Activated naive CD4-positive, alpha-beta T cell (primary cell): ENCODE data around the gene KLHL29.

Experiments used
- DNase-seq, 4 experiments: peaks; one replicate each; lab custom pipeline; 2025; lab: John Stamatoyannopoulos, UW

Gene KLHL29

DNA sequence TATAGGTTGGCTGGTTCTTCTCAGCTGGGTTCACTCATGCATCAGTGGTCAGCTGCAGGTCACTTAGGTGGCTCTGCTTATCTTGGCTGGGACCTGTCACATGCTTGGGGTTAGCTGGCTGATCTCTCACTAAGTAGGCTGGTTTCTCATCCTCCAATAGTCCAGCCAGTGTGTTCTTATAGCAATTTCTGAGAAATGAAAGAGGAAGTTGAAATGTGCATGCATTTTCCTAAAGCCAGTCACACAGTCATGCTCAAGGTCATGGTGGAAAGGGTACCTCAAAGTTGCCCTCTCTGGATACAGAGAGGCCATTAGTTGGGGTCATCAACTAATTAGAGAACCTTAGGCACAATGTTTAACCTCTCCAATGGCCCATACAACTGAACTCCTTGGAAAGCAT, 64.4 kb downstream of the KLHL29 start:
- DNase-seq, result no peak

DNA sequence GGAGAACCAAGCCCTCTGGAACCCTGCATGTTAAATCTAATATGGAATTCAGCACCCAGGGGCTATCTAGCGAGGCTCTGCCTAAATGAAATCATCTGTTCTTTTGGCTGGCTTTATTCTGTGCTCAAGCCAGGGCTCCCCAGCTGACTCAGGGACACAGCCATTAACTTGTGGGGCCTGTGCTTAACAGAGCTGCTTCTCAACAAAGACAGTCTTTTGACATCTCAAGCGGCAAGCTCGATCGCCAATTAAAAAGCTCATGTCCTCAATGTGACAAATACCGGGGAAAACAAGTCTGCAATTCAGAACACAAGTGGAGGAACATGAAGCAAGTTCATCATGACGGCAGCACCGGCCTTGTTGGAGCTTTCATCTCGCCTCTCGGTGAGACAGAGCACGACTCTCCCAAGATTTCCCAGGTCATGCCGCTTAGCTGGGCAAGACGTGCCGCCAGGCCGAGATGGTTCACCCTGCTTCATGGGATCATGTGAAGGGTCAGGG, 64.9 kb downstream of the KLHL29 start:
- DNase-seq, result no peak

DNA sequence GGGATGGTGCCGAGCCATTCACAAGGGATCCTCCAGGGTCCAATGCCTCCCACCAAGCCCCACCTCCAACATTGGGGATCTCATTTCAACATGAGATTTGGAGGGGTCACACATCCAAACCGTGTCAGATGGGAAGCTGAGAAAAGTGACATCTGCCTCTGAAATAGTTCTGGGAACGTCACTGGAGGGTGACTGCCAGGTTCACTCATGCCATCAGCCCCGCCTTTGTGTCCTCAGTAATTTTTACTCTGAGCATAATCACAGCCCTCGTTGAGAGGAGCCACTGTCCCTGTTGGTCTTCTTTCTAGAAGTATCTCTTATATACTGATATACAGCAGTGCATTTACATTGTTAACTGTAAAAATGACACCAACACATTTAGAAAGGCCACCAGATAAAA, 67.4 kb downstream of the KLHL29 start:
- no peak for DNase-seq

DNA sequence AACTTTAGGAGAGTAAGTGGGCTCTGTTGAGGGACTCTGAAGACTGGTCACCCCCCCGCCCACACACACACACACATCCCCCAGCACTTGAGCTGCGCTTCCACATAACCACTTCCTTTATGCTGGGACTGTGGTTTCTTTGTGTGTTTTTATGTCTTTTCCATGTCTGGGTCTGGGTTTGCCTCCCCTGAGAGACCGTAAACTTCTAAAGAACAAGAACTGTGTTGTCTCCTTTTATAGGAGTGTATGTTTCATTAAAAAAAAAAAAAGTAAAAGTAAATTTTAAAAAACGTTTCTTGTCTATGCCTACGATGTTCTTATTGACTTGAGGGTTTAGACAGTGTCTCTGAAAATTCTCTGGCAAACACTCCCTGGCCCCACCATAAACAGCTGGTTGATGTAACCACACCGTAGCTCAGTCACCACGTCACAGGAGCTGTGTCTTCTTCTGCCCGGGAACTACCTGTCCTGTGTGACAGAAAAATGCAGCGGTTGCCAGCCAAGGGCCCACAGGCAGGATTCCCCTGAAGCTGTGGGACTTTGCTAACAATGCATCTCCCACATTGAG, 68.0 kb downstream of the KLHL29 start:
- peak in 1 of 4 experiments; percentile 5 for DNase-seq

DNA sequence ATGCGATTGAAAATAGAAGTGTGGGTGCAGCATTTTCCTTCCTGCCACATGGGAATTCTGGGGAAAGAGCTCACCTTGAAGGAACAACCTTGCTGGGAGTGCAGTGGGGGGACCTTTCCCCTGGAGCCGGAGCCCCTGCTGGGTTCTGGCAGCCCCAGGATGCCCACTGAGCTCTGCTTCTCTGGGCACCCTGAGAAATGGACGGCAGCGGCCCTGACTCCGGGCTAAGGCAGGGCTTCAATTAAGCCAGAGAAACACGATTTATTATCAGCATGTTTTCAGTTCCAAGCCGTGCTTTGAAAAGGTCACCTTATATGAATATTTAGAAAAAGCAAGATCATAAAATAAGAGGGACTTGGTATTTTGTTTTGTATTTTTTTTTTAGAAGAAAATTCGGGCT, 68.5 kb downstream of the KLHL29 start:
- DNase-seq, result no peak

DNA sequence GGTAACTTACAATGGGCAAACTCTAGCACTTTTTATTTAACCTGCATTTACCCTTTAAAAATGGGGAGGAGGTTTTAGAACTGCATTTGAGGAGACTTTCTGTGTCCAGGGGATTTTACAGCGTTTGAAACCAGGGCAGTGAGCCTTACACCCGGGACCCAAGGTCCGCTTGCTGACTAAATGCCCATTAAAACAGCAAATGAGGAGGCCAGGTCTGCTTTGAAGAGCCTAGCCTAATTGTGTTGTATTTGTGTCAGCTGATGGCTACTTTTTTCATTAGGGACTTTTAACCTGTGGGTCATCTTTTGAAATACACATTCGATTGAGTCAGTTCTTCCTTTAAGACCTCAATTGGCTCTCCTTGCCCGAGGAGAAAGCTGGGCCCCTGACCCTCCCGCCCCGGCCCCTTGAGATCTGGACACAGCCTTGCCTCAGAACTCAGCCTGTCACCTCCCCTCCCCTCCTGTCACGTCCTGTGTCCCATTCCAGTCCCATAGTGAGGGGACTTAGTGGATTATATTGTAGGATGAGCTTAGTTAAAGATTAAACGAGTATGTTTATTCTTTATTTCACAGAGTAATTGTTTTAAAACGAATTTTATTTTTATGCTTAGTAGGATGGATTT, 69.0 kb downstream of the KLHL29 start:
- DNase-seq, result no peak

DNA sequence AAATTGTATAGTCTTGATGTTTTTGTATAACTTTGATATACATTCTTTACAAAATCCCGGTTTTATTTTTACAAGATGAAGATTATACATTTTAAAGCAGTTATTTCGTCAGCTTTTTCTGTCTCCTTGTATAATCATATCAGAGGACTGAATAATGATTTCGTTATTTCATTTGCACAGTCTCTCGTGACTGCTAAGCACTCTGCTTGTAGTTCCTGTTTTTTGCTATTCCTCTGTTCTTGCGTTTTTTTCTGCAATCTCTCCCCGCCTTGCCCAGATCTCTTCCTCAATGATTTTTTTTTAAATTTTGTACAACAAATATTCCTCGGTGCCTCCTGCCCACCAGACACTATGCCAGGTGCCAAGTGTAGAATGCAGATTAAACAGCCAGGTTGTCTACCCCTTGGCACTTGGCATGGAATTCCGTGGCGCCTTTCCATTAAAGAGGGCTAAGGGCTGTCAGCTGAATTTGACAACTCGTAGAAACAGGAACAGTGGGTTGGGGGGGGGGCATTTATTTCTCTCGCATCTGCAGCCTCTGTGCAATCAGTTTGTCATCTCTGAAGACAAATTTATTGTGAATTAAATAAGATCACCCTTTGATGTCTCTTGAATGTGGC, 69.6 kb downstream of the KLHL29 start:
- DNase-seq, result no peak

DNA sequence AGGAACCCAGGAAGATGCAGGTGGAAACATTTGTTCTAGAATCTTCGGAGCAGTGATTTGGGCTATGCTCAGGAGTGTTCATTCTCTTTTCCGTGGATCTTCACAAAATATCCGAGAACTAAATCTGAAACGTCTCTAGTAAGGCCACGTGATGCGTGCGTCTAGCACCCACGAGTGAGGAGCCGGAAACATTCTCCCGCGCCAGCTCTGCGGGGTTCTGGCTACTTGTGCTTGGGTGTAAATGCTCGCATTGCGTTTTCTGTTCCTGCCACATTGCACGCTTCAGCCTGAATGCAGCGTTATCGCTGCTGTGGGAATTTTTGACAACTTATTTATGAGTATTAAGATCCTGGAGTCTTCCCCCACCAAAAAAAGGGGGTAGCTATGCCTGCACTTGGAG, 71.4 kb downstream of the KLHL29 start:
- no peak for DNase-seq

DNA sequence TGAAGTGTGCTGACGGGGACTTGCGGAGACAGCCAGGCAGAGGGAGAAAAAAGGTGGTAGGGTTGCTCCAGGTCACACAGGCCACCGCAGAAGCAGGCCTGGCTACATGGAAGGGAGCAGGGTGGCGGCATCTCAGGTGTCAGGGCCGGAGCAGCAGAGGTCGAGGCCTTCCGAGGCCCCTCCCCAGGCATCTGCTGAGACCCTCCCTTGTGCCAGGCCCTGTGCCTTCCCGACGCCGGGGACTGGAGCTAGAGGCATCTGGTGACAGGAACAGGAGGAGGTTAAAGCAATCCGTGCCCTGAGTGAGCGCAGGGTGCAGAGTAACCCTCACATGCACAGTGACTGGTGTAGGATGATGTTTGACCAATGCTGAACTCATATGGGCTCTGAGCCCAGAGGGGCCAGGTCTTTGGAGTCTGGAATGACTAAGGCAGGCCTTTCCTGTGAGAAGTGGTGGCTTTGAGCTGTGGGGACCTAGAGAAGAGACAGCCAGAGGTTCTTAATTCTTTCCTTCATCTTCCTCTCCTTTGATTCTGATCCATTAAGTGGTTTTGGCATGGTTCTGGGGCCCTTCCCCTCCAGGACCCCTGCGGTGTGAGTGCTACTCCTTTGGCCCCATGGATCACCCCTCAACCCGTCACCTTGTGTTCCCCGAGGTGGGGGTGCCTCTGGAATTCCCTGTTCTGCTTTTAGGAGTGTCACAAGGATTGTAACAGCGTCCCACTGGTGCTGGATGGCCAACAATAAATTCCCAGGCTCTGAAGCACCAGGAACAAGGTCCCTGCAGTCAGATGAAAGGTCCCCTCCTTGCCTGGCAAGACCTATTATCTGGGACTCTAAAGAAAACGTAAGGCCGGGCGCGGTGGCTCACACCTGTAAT, 72.1 kb downstream of the KLHL29 start:
- no peak for DNase-seq

DNA sequence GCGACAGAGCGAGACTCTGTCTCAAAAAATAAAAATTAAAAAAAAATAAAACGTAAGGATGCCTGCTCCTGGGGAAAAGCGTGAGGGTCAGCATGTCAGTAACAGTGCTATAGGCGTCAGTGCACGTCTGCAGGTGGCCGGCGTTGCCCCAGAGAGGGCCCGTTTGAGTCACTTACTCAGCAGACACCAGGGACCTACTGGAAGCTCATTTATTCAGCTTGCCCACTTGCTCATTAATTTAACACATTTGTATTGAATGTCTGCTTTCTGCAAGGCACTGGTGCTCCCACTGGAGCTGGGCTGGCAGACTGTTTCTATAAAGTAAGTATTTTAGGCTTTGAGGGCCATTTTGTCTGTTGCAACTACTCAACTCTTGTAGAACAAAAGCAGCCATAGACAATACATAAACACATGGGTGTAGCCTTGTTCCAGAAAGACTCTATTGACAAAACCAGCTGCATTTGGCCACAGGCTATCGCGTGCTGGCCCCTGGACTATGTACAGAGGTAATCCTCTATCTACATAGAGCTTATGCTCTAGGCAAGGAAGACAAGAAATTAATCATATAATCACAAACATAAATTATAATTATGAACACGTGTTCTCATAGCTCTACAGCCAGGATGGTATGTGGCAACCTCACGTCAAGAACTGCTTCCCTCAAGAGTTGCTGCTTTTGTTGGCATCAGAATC, 73.2 kb downstream of the KLHL29 start:
- DNase-seq, result no peak

DNA sequence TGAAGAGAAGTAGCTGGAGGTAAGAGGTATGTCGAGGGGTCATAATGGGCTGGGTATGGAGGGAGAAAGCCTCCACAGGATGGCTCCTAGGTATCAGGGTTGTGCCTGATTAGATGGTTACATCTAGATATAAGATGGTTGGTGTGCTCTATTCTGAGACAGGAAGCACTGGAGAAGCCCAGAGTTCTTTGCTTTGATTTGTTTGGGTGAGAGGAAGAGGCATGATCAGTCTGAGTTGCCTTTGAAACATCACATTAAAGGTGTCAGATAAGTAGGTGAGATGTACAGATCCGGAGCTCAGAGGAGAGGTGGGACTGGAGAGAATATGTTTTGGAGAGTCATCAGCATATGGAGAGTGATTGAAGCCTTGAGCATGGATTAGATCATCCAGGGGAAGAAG, 74.1 kb downstream of the KLHL29 start:
- DNase-seq, result no peak

DNA sequence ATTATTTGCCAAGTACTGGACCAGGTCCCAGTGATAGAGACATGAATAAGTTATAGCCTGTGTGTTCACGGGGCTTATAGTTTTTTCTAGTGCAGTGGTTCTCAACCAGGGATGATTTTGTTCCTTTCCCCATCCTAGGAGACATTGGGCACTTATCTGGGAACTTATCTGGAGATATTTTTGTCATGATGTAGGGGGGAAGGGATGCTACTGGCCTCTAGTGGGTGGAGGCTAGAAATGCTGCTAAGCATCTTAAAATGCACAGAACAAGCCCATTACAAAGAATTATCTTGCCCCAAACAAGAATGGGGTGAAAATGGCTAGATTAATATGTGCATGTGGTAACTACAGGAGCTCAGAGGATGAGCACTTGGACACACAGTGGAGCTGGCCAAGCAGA, 75.2 kb downstream of the KLHL29 start:
- DNase-seq, result no peak

DNA sequence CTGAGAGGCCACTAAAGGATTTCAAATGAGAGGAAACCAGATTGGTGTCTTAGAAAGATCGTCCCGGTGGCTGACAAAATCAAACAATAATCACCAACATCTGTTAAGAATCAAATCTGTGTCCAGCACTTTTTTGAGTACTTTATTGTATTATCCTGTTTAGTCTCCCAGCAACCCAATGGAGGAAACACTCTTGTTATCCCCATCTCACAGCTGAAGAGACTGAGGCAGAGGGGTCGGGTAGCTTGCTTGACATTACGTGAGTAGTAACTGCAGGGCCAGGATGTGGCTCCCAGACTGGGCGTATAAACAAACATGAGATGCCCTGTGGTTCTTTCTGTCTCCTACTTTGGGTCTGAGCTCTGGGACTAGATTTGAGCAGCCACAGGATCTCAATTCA, 76.0 kb downstream of the KLHL29 start:
- DNase-seq, result no peak

DNA sequence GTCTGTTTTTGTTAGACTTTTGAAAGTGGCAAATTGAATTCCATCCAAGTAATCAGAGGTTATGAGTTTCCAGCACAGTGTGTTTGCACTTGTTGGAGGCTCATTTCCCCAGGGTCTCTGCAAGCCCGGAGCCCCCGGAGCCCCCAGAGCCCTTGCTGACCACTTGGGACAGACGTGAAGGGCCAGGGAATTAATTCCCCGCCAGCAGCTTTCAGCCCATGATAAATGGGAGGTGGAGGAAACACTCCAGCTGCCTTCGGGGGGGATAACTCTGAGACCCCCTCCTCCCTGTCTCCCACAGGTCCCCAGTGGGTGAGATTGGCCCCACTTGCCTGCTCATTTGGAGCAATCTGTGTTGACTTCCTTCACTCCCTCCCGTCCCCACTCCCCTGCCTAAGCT, 79.2 kb downstream of the KLHL29 start:
- DNase-seq, result no peak

DNA sequence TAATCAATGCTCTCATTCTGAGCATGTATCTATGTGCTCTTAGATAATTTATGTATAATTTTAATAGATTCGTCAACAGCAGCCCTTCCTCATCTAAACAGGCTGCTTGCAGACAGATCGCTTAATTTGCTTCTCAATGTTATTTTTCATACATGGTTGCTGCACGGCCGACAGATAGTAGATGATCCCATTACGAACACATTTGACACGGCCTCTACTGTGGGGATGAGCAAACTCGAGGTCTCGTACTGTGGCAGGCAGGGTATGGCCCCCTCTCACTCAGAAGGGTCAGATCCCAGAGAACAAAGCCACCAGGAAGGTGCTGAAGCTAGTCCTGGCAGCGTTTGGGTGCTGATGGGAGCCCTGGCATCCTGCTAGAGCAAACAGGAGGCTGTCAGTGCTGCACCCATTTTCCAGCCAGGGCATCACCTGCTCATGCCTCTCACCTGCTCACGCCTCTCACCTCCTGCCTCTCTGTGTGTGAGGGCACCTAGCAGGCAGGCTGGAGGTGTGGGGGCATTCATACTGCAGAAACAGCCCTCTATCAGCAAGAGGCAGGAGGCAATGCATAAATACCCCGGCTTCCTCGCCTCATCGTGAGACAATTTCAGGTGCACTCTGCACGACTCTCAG, 80.0 kb downstream of the KLHL29 start:
- DNase-seq, result no peak

DNA sequence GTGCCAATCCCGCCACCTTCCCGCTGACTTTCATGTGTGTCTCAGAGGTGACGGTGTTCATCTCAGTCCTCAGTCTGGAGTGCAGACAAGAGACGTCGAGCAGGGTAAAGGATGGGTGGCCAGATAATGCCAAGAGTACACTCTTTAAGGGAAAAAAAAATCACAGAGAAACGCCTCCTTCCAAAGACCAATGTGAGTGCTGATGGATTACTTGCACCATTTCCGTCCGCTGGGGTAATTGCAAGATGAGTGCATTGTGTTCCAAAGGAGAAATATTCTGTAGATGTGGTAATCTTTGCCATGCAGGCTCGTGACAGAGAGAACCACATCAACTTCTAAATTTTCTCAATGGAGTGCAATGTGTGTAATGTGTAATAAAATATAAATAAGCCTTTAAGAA, 81.0 kb downstream of the KLHL29 start:
- DNase-seq, result no peak

DNA sequence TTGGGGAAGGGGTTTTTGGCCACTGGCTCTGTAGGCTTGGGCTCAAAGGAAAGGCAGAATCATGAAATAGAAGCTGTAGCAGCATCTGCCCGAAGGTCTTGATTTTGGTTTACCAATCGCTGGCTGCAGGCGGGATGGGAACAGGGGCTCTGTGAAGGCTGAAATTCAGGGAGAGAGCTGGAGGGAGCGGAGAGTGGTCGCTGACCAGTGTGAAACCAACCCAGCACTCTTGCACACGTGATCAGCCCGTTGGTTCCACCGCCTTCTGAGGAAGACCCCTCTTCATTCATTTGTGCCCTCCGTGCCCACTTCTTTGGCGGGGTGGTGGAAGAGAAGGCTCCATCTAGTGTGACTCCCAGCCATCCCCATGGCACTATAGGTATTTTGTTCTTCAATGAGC, 82.6 kb downstream of the KLHL29 start:
- no peak for DNase-seq

DNA sequence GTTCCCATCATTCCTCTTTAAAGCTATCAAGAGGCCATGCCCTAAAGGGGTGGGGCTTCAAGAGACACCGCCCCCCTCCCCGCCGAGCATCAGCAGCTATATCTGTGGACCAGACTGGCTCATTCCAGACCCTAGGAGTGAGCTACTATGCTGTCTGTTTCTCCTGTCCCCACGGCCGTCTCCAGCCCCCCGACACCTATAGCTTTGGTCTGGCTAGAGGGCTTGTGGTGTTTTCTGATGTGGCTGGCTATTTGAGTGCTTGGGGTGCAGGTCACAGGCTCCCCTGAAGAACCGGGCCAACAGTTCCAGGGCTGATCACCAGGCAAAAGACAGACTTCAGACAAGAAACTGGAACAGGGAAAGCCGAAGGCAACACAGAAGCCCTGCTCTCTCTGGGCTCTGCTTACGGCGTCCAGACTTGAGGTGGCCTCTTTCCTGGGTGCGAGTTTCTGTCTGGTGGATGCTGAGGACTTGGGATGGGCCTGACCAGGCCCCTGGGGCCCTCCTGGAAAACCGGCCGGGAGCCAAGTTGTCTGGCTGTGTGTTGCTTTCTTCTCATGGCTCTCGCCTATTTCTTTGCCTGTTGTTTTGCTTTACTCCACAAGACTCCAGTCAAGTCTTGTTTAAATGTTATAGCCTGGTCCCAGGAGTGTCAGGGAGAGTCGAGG, 83.6 kb downstream of the KLHL29 start:
- no peak for DNase-seq

DNA sequence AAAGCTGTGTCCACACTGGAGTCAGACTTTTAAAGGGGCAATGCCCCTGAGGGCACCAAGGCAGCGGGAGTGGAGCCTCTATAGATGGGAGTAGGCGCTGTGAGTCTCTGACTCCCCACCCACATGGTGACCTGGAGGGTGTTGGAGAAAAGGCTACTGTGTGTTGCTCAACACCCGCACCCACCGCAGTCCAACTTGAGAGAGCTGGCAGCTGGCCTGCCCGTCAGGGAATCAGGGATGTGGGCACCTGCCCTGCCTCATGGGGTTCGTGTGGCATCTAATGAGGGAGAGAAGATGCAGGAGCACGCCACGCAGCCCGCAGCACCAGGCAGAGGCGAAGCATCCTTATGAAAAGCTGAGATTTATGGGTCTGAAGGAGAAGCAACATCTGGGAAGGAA, 84.2 kb downstream of the KLHL29 start:
- DNase-seq, result no peak

DNA sequence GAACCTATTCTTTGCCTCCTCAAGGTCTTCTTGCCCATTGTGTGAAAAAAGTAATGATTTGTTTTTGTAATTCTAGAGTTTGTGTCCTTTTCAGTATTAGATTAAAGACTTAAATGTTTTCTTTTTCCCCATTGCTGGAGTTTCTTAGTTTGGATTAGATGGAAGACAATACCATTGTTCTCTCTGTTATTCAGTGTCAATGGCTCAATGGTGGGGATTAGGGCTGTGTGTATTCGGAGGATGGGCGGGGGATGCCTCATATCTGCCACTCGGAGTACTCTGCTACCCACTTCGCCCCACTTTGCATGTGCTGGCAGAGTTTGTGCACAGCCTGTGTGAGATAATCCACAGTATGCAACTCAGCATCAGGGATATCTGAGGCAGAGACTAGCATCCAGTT, 90.1 kb downstream of the KLHL29 start:
- no peak for DNase-seq

DNA sequence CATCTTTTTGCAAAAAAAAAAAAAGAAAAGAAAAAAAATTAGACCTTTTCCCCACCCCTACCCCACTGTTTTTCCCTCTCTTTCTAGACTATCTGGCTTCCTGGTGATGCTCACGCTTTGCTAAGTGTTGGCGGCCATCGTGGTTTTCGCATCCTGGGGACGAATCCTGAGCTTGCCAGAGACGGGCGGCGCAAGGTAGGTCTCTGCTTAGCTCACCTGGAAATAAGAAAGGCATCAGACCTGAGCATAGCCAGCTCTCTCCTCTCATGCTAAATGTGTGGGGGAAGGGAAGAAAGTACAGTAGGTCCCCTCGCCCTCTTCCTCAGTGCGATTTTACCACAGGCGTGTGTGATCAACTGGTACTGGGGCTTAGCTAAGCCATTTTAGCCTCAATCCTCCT, 90.5 kb downstream of the KLHL29 start:
- no peak for DNase-seq
